Lung (tissue), 12 donors: ENCODE data around the gene PYGO2. TPM values are rescaled to one million over a fixed set of nuclear protein-coding genes. Genes with fewer than 3 reads are reported as not detected.

ENCODE experiments used
- ATAC-seq: fragments of 200-7000 bp; cut with Tn5 transposase; one replicate; pipeline ENCODE4 v1.9.1; 2020; ENCODE audit warnings: moderate number of reproducible peaks; ENCODE audit not compliant: insufficient read depth, low FRiP score
- DNase-seq, 3 donors: peaks; one replicate each; pipeline ENCODE4 v3.0.0-alpha.2; 2013 to 2017
- H3K27ac ChIP-seq, 2 donors: one replicate each; pipeline ENCODE4 v1.5.1; 2013; ENCODE audit warnings: mild to moderate bottlenecking in 2 of 2, moderate library complexity in 2 of 2, control low read depth in 1 of 2, inconsistent platforms in 1 of 2, low read depth in 1 of 2, low read length in 1 of 2
- H3K27me3 ChIP-seq, 3 donors: one replicate each; pipeline ENCODE4 v1.5.1; 2013; ENCODE audit warnings: low read length in 2 of 3; ENCODE audit not compliant: control insufficient read depth in 3 of 3, insufficient read depth in 3 of 3
- H3K36me3 ChIP-seq, 4 donors: one replicate each; pipeline ENCODE4 v1.5.1; 2013; ENCODE audit warnings: low read length in 4 of 4, mild to moderate bottlenecking in 1 of 4, moderate library complexity in 1 of 4; ENCODE audit not compliant: control insufficient read depth in 4 of 4, insufficient read depth in 4 of 4
- H3K4me1 ChIP-seq, 5 donors: one replicate each; pipeline ENCODE4 v1.5.1; 2013; ENCODE audit warnings: low read length in 5 of 5, mild to moderate bottlenecking in 2 of 5, moderate library complexity in 1 of 5; ENCODE audit not compliant: control insufficient read depth in 5 of 5, insufficient read depth in 5 of 5
- H3K4me3 ChIP-seq: one replicate; pipeline ENCODE4 v1.5.1; 2013; ENCODE audit warnings: mild to moderate bottlenecking, control low read depth, moderate library complexity
- H3K9ac ChIP-seq, 2 donors: one replicate each; pipeline ENCODE4 v1.5.1; 2013; ENCODE audit warnings: low read length in 2 of 2, control low read depth in 1 of 2; ENCODE audit not compliant: insufficient read depth in 1 of 2
- H3K9me3 ChIP-seq, 4 donors: one replicate each; pipeline ENCODE4 v1.5.1; 2013; ENCODE audit warnings: low read length in 3 of 4, mild to moderate bottlenecking in 1 of 4, moderate library complexity in 1 of 4; ENCODE audit not compliant: control insufficient read depth in 4 of 4, insufficient read depth in 3 of 4
- CTCF ChIP-seq: IDR thresholded peaks from 2 replicates; pipeline ENCODE4 v1.5.1; 2012; ENCODE audit warnings: mild to moderate bottlenecking; ENCODE audit errors: control extremely low read depth, extremely low read depth
- WGBS, 2 donors: extraction: QIAGEN DNeasy Blood & Tissue Kit; methylation state at CpG; one replicate each; pipeline ENCODE4 v1.1.7; 2013; 5-methylcytosine and 5-hydroxymethylcytosine counted together
- polyA plus RNA-seq, 2 donors: library from polyadenylated mRNA; stranded (reverse); fragments of 200-250 nt; gene quantifications; one replicate each; pipeline ENCODE4 v1.2.1, GENCODE V29; 2013
- total RNA-seq, 2 donors: library from RNA; depleted of rRNA in 1 of 2; stranded (reverse); fragments of >200 nt in 1 of 2; gene quantifications; one replicate each; pipeline ENCODE4 v1.2.1, GENCODE V29; 2014 to 2021
- donor health status: control.
- donor health status: control.
- donor health status: Bipolar disorder and iron deficiency.
- donor health status: healthy.
- donor health status: DM: yes; HTN: yes; CAD: no.

Gene PYGO2
- total and polyA plus RNA-seq, 4 donors = 14.6 to 25.2 (median 20.0) TPM

GRCh38 chr1:154959426-154959780 lies 2.2 kb downstream of the PYGO2 start:
- Histone ChIP-seq H3K27ac (no peak overlapping the region), H3K9ac (no peak overlapping the region), H3K4me3 (no peak overlapping the region), H3K36me3 (peaks cover 0 to 20% (median 15%) of the 10 kb centered on the region in 4 donors), H3K9me3 (no peaks in the 10 kb centered on the region), H3K27me3 (no peaks in the 10 kb centered on the region), H3K4me1 (peaks cover 8 to 44% (median 21%) of the 10 kb centered on the region in 5 donors)
- 93 to 95% methylated on average over 7 of the region's 7 CpGs for WGBS, 2 donors
- TF ChIP-seq CTCF = no peak
- ATAC-seq (no peak), DNase-seq (no peak)

- Histone ChIP-seq H3K9ac (no peak overlapping the region), H3K27ac (no peak overlapping the region), H3K4me1 (peaks cover 8 to 47% (median 24%) of the 10 kb centered on the region in 5 donors), H3K36me3 (peaks cover 0 to 17% (median 13%) of the 10 kb centered on the region in 4 donors), H3K27me3 (no peaks in the 10 kb centered on the region), H3K4me3 (no peak overlapping the region), H3K9me3 (no peaks in the 10 kb centered on the region)
- DNase-seq = no peak
- no peak for ATAC-seq
- WGBS, 2 donors = 92 to 94% methylated on average over 16 of the region's 16 CpGs
- no peak for TF ChIP-seq CTCF
Measured at GRCh38 chr1:154958681-154959425, 2.7 kb downstream of the PYGO2 start.

GRCh38 chr1:154958036-154958435 lies 3.5 kb downstream of the PYGO2 start:
- peaks cover 12 to 44% (median 22%) of the 10 kb centered on the region in 5 donors for H3K4me1 ChIP-seq
- WGBS, 2 donors = 85 to 96% methylated on average over 2 of the region's 2 CpGs
- H3K9me3 ChIP-seq = no peaks in the 10 kb centered on the region
- ATAC-seq (no peak), DNase-seq (no peak)
- H3K27ac ChIP-seq = no peak overlapping the region
- H3K27me3 ChIP-seq = no peaks in the 10 kb centered on the region
- H3K4me3 ChIP-seq = no peak overlapping the region
- no peak overlapping the region for H3K9ac ChIP-seq
- peaks cover 0 to 11% (median 9%) of the 10 kb centered on the region in 4 donors for H3K36me3 ChIP-seq
- TF ChIP-seq CTCF = no peak
